Right lobe of liver (tissue), 6 donors: ENCODE results near the gene EEF1AKMT1. TPM values are rescaled to one million over a fixed set of nuclear protein-coding genes. Genes with fewer than 3 reads are reported as not detected.

Source experiments
- ATAC-seq, 4 donors: fragments of 200-7000 bp; cut with Tn5 transposase; one replicate each; pipeline ENCODE4 v1.9.1; 2020; ENCODE audit warnings: mild to moderate bottlenecking in 4 of 4, moderate library complexity in 4 of 4
- DNase-seq, 3 donors: peaks; one replicate each; pipeline ENCODE4 v3.0.0-alpha.2; 2020
- H3K27ac ChIP-seq, 3 donors: fragments of 200-600 bp; one replicate each; pipeline ENCODE4 v1.8.0; 2022
- H3K27me3 ChIP-seq, 2 donors: fragments of 200-600 bp; one replicate each; pipeline ENCODE4 v1.8.0; 2022
- H3K36me3 ChIP-seq, 4 donors: fragments of 200-600 bp; sonication (generic) in 1 of 4; one replicate each; pipeline versions ENCODE4 v1.5.1 to v1.8.0; 2017 to 2022; ENCODE audit warnings: control low read depth in 1 of 4
- H3K4me1 ChIP-seq, 4 donors: fragments of 200-600 bp; sonication (generic) in 1 of 4; one replicate each; pipeline versions ENCODE4 v1.5.1 to v1.8.0; 2017 to 2022; ENCODE audit warnings: control low read depth in 1 of 4
- H3K4me3 ChIP-seq, 3 donors: fragments of 200-600 bp; one replicate each; pipeline ENCODE4 v1.8.0; 2022
- H3K9me3 ChIP-seq, 4 donors: fragments of 200-600 bp; sonication (generic) in 1 of 4; one replicate each; pipeline versions ENCODE4 v1.5.1 to v1.8.0; 2017 to 2022; ENCODE audit warnings: control low read depth in 1 of 4
- POLR2A ChIP-seq: fragments of 450-650 bp; IDR thresholded peaks from one replicate; pipeline ENCODE4 v1.6.1; 2017; ENCODE audit warnings: antibody characterized with exemption, mild to moderate bottlenecking
- WGBS: methylation state at CpG from one replicate; pipeline ENCODE4 v1.1.6; 2018; ENCODE audit warnings: low coverage, low lambda C conversion rate; ENCODE audit not compliant: insufficient coverage; ENCODE audit errors: missing lambda C conversion rate; 5-methylcytosine and 5-hydroxymethylcytosine counted together
- intact Hi-C, 2 donors: fragments of 100-400 bp; cut with DNase I; formaldehyde crosslinking; loops; one replicate each; pipeline versions ENCODE4 v1.11.2 to v1.14.1; 2022
- total RNA-seq, 6 experiments: library from RNA; depleted of rRNA in 2 of 6; stranded (reverse); fragments of >200 nt in 2 of 6; fragmentation: NEBNext Ultra II Directional in 3 of 6; extraction: Animal tissue kit (Norgen Biotek cat#: 25700) in 3 of 6; gene quantifications; one replicate each; pipeline versions ENCODE4 v1.1.0 to v1.2.4, GENCODE V29; 2016 to 2023
- TF ChIP-seq, protein P1 (sequence below), 4 donors: fragments of 200-600 bp in 3 of 4; fragments of 450-650 bp in 1 of 4; IDR thresholded peaks; one replicate each; pipeline versions ENCODE4 v1.5.1 to v1.8.0; 2016 to 2022; ENCODE audit warnings: antibody characterized with exemption in 4 of 4, mild to moderate bottlenecking in 2 of 4
- donor health status: DM: no; HTN: yes; CAD: no.
- donor health status: DM: no; HTN: no; CAD: no.
- donor health status: DM: no; HTN: no; CAD: no.
- donor health status: DM: no; HTN: yes; CAD: no.
- donor health status: DM: no; HTN: yes; CAD: no.

Gene EEF1AKMT1
- total RNA-seq, 6 experiments from 2014 or later = 5.5 to 10.3 (median 6.3) TPM

DNA sequence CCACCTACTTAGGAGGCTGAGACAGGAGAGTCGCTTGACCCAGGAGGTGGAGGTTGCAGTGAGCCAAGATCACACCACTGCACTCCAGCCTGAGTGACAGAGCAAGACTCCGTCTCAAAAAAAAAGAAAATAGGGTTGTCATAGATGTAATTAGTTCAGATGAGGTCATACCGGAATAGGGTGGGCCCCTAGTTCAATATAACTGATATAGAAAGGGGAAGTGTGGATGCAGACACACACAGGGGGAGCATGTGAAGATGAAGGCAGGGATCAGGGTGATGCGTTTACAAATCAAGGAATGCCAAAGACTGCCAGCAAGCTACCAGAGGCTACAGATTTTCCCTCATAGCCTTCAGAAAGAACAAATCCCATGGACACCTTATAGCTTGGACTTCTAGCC is 24.3 kb upstream of the EEF1AKMT1 start:
- Histone ChIP-seq H3K36me3 (peaks cover 0 to 25% (median 2%) of the 10 kb centered on the region in 4 donors), H3K4me1 (no peaks in the 10 kb centered on the region), H3K9me3 (no peaks in the 10 kb centered on the region), H3K27ac (no peak overlapping the region), H3K27me3 (no peaks in the 10 kb centered on the region), H3K4me3 (no peak overlapping the region)
- intact Hi-C loops = no loop called here
- TF ChIP-seq, protein P1, sequence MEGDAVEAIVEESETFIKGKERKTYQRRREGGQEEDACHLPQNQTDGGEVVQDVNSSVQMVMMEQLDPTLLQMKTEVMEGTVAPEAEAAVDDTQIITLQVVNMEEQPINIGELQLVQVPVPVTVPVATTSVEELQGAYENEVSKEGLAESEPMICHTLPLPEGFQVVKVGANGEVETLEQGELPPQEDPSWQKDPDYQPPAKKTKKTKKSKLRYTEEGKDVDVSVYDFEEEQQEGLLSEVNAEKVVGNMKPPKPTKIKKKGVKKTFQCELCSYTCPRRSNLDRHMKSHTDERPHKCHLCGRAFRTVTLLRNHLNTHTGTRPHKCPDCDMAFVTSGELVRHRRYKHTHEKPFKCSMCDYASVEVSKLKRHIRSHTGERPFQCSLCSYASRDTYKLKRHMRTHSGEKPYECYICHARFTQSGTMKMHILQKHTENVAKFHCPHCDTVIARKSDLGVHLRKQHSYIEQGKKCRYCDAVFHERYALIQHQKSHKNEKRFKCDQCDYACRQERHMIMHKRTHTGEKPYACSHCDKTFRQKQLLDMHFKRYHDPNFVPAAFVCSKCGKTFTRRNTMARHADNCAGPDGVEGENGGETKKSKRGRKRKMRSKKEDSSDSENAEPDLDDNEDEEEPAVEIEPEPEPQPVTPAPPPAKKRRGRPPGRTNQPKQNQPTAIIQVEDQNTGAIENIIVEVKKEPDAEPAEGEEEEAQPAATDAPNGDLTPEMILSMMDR (IDR thresholded peaks at IDR 0.05) = no peak
- no peak for TF ChIP-seq POLR2A
- DNase-seq (no peak), ATAC-seq (no peak)
- WGBS = 75% methylated on average over 2 of the region's 4 CpGs

- Histone ChIP-seq H3K27me3 (no peaks in the 10 kb centered on the region), H3K9me3 (no peaks in the 10 kb centered on the region), H3K36me3 (peaks cover 0 to 25% (median 2%) of the 10 kb centered on the region in 4 donors), H3K4me3 (no peak overlapping the region), H3K4me1 (no peaks in the 10 kb centered on the region), H3K27ac (no peak overlapping the region)
- DNase-seq (no peak), ATAC-seq (no peak)
- TF ChIP-seq, protein P1 (IDR thresholded peaks at IDR 0.05) = no peak
- no peak for TF ChIP-seq POLR2A
- intact Hi-C loops = no loop called here
- 58% methylated on average over 5 of the region's 5 CpGs for WGBS
Measured at GRCh38 chr13:20796791-20797508, 23.2 kb upstream of the EEF1AKMT1 start.

- no peaks in the 10 kb centered on the region for H3K9me3 ChIP-seq
- H3K27ac ChIP-seq = no peak overlapping the region
- no peaks in the 10 kb centered on the region for H3K4me1 ChIP-seq
- TF ChIP-seq, protein P1 (IDR thresholded peaks at IDR 0.05) = no peak
- no peaks in the 10 kb centered on the region for H3K27me3 ChIP-seq
- H3K4me3 ChIP-seq = no peak overlapping the region
- peaks cover 0 to 6% (median 2%) of the 10 kb centered on the region in 4 donors for H3K36me3 ChIP-seq
- ATAC-seq (no peak), DNase-seq (no peak)
- intact Hi-C loops = no loop called here
- 97% methylated on average over 4 of the region's 7 CpGs for WGBS
Measured at GRCh38 chr13:20789665-20790064, 15.9 kb upstream of the EEF1AKMT1 start.

GRCh38 chr13:20788312-20788711 is 14.6 kb upstream of the EEF1AKMT1 start:
- ATAC-seq (no peak), DNase-seq (no peak)
- 88% methylated on average over 1 of the region's 1 CpG for WGBS
- Histone ChIP-seq H3K27ac (no peak overlapping the region), H3K36me3 (peaks cover 0 to 6% (median 0%) of the 10 kb centered on the region in 4 donors), H3K4me3 (no peak overlapping the region), H3K4me1 (no peaks in the 10 kb centered on the region), H3K9me3 (no peaks in the 10 kb centered on the region), H3K27me3 (no peaks in the 10 kb centered on the region)
- no peak for TF ChIP-seq POLR2A
- TF ChIP-seq, protein P1 (IDR thresholded peaks at IDR 0.05) = no peak
- intact Hi-C loops = no loop called here
